ENCODE data around the gene WDR72. TPM values are rescaled to one million over a fixed set of nuclear protein-coding genes. Genes with fewer than 3 reads are reported as not detected.

The WDR72 gene
- polyA plus RNA-seq, 1 donor (not counting 4 experiments of a cell fraction or from before 2014, with no cell fraction given): 0.03 TPM

GRCh38 chr15:53527996-53528395 lies 231.5 kb downstream of the WDR72 start:
- no peak for DNase-seq (ENCODE audit: low read depth, low spot score)
- TF ChIP-seq CTCF (optimal IDR thresholded peaks at IDR 0.05 in 1 of 3, IDR thresholded peaks at IDR 0.05 in 1 of 3, conservative IDR thresholded peaks at IDR 0.05 in 1 of 3; ENCODE audit: extremely low read depth in 1 of 3, insufficient read depth in 2 of 3, low read length in 3 of 3) (no peak), EZH2 (IDR thresholded peaks at IDR 0.05; ENCODE audit: low read length) (no peak)
- H3K4me1 ChIP-seq (ENCODE audit: control insufficient read depth, extremely low read depth, insufficient read depth, low read length): no peaks in the 10 kb centered on the region
- H3K27ac ChIP-seq (ENCODE audit: control insufficient read depth, insufficient read depth, low read length): no peak overlapping the region
- H3K4me2 ChIP-seq (ENCODE audit: control insufficient read depth, extremely low read depth, insufficient read depth, low read depth, low read length): no peak overlapping the region
- H3K36me3 ChIP-seq (ENCODE audit: control insufficient read depth in 2 of 2, extremely low read depth in 1 of 2, insufficient read depth in 2 of 2, low read length in 2 of 2): no peaks in the 10 kb centered on the region
- no peak overlapping the region for H3K4me3 ChIP-seq (ENCODE audit: control insufficient read depth in 2 of 3, extremely low read depth in 1 of 3, insufficient read depth in 2 of 3, low read depth in 1 of 3, low read length in 3 of 3)
- no peaks in the 10 kb centered on the region for H3K27me3 ChIP-seq (ENCODE audit: control insufficient read depth, extremely low read depth, insufficient read depth, low read length)
- H4K20me1 ChIP-seq (ENCODE audit: control insufficient read depth, extremely low read depth, insufficient read depth, low read length): no peaks in the 10 kb centered on the region
- no peaks in the 10 kb centered on the region for H3K9me3 ChIP-seq (ENCODE audit: control insufficient read depth, low read depth, low read length)
- FAIRE-seq: no peak
- H3K9ac ChIP-seq (ENCODE audit: control insufficient read depth, extremely low read depth, insufficient read depth, low read length): no peak overlapping the region
- dilution Hi-C loops (cut with MboI; ENCODE audit: extremely low pct_ligation_motif_present, low sequenced_read_pairs): no loop called here
- H2AFZ ChIP-seq (ENCODE audit: control insufficient read depth, low read length): no peak overlapping the region
- no peaks in the 10 kb centered on the region for H3K79me2 ChIP-seq (ENCODE audit: control insufficient read depth, insufficient read depth, low read length)
- H3K9me1 ChIP-seq (ENCODE audit: control insufficient read depth, extremely low read depth, insufficient read depth, low read length): no peaks in the 10 kb centered on the region

GRCh38 chr15:53525894-53526293 lies 233.6 kb downstream of the WDR72 start:
- Histone ChIP-seq H3K9me1 (ENCODE audit: control insufficient read depth, extremely low read depth, insufficient read depth, low read length) (no peaks in the 10 kb centered on the region), H3K9me3 (ENCODE audit: control insufficient read depth, low read depth, low read length) (no peaks in the 10 kb centered on the region), H2AFZ (ENCODE audit: control insufficient read depth, low read length) (no peak overlapping the region), H3K4me3 (ENCODE audit: control insufficient read depth in 2 of 3, extremely low read depth in 1 of 3, insufficient read depth in 2 of 3, low read depth in 1 of 3, low read length in 3 of 3) (no peak overlapping the region), H3K4me2 (ENCODE audit: control insufficient read depth, extremely low read depth, insufficient read depth, low read depth, low read length) (no peak overlapping the region), H3K4me1 (ENCODE audit: control insufficient read depth, extremely low read depth, insufficient read depth, low read length) (no peaks in the 10 kb centered on the region), H3K9ac (ENCODE audit: control insufficient read depth, extremely low read depth, insufficient read depth, low read length) (no peak overlapping the region), H3K79me2 (ENCODE audit: control insufficient read depth, insufficient read depth, low read length) (no peaks in the 10 kb centered on the region), H4K20me1 (ENCODE audit: control insufficient read depth, extremely low read depth, insufficient read depth, low read length) (no peaks in the 10 kb centered on the region), H3K27me3 (ENCODE audit: control insufficient read depth, extremely low read depth, insufficient read depth, low read length) (no peaks in the 10 kb centered on the region), H3K36me3 (ENCODE audit: control insufficient read depth in 2 of 2, extremely low read depth in 1 of 2, insufficient read depth in 2 of 2, low read length in 2 of 2) (no peaks in the 10 kb centered on the region), H3K27ac (ENCODE audit: control insufficient read depth, insufficient read depth, low read length) (no peak overlapping the region)
- TF ChIP-seq CTCF (optimal IDR thresholded peaks at IDR 0.05 in 1 of 3, IDR thresholded peaks at IDR 0.05 in 1 of 3, conservative IDR thresholded peaks at IDR 0.05 in 1 of 3; ENCODE audit: extremely low read depth in 1 of 3, insufficient read depth in 2 of 3, low read length in 3 of 3) (no peak), EZH2 (IDR thresholded peaks at IDR 0.05; ENCODE audit: low read length) (no peak)
- dilution Hi-C loops (cut with MboI; ENCODE audit: extremely low pct_ligation_motif_present, low sequenced_read_pairs): no loop called here
- DNase-seq (ENCODE audit: low read depth, low spot score): no peak
- no peak for FAIRE-seq
